Measurements from ENCODE around the gene NAV2. TPM values are rescaled to one million over a fixed set of nuclear protein-coding genes. Genes with fewer than 3 reads are reported as not detected.

NAV2 gene
- total RNA-seq, 1 experiment from 2014 or later = 23.3 TPM

DNA sequence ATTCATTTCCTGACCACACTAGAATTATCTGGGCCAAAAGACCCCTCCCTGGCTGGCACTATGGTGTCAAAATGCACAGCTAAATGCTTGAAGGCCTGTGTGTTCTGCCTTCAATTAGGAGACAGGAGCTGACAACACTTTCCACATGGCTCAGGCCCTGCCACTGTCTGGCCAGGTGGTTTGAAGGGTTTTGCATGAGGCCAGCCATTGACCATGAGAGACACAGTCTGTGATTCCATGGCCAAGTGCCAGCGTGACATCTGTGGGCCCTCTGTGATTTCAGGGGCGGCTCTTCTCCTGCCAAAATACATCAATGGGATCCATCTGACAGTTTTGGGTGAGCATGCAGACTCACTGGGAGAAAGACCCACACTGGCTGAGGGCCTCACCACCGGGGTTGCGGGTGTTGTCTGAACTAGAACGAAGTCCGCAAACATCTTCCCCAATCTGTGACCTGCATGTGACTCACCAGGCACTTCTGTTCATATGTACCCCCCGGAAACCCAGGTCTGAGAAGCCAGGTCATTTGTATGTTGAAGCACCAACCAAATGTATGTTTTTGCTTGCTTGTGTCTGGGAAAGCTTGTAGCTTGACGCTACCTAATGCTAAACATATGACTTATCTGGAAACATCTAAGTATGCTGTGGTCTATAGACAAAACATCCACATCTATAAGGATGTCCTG lies 20.7 kb upstream of the NAV2 start:
- Histone ChIP-seq H3K4me3 (no peak overlapping the region), H3K4me1 (replicated peaks; ENCODE audit: insufficient read depth) (no peaks in the 10 kb centered on the region), H3K27ac (no peak overlapping the region), H3F3A (ENCODE audit: insufficient read depth, low read depth) (no peaks in the 10 kb centered on the region), H4K20me1 (ENCODE audit: insufficient read depth) (no peaks in the 10 kb centered on the region), H3K4me2 (no peak overlapping the region), H3K9me2 (ENCODE audit: insufficient read depth) (no peaks in the 10 kb centered on the region), H3K27me3 (ENCODE audit: insufficient read depth, low read depth) (no peaks in the 10 kb centered on the region), H2AFZ (no peak overlapping the region), H3K9me3 (ENCODE audit: insufficient read depth, low read depth) (no peaks in the 10 kb centered on the region), H3K79me2 (ENCODE audit: low read depth) (no peaks in the 10 kb centered on the region), H3K36me3 (ENCODE audit: low read depth) (no peaks in the 10 kb centered on the region)
- CTCF ChIA-PET = no interaction called here
- POLR2A ChIA-PET (ENCODE audit: unreplicated experiment) = no interaction called here
- no peak for DNase-seq
- intact Hi-C loops (cut with micrococcal nuclease; ENCODE audit: unreplicated experiment) = no loop called here
- TF ChIP-seq EZH2 (IDR thresholded peaks at IDR 0.05; ENCODE audit: low read depth) (no peak), CTCF (conservative IDR thresholded peaks at IDR 0.05) (no peak)
- BruUV-seq (replicated peaks) = no TSS peak

DNA sequence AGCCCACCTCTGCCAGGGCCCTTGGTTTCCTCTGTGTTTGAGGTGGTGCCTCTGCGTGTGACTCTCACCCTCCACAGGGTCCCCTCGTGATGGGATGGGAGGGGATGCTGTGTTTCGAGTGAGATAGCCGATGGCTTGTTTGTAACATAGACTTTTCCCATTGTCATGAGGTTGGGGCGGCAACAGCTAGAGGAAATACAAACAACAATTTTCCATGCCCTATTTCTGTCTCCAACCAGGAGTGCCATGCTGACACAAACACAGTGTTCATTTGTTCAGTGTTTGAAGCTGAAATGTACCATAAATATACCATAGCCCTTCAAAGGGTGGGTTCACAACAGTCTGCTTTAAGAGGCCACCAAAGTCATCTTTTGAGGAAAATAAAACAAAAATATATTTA lies 19.5 kb upstream of the NAV2 start:
- TF ChIP-seq EZH2 (IDR thresholded peaks at IDR 0.05; ENCODE audit: low read depth) (no peak), CTCF (conservative IDR thresholded peaks at IDR 0.05) (no peak)
- no peaks in the 10 kb centered on the region for H3K79me2 ChIP-seq (ENCODE audit: low read depth)
- no peak for DNase-seq
- no peaks in the 10 kb centered on the region for H3K9me3 ChIP-seq (ENCODE audit: insufficient read depth, low read depth)
- H3K4me2 ChIP-seq = no peak overlapping the region
- intact Hi-C loops (cut with micrococcal nuclease; ENCODE audit: unreplicated experiment) = no loop called here
- H3K9me2 ChIP-seq (ENCODE audit: insufficient read depth) = no peaks in the 10 kb centered on the region
- CTCF ChIA-PET = no interaction called here
- no peaks in the 10 kb centered on the region for H3K27me3 ChIP-seq (ENCODE audit: insufficient read depth, low read depth)
- H3K4me3 ChIP-seq = no peak overlapping the region
- no TSS peak for BruUV-seq (replicated peaks)
- no peaks in the 10 kb centered on the region for H3F3A ChIP-seq (ENCODE audit: insufficient read depth, low read depth)
- H3K4me1 ChIP-seq (replicated peaks; ENCODE audit: insufficient read depth) = peaks cover 4% of the 10 kb centered on the region
- no peaks in the 10 kb centered on the region for H3K36me3 ChIP-seq (ENCODE audit: low read depth)
- H4K20me1 ChIP-seq (ENCODE audit: insufficient read depth) = no peaks in the 10 kb centered on the region
- no peak overlapping the region for H2AFZ ChIP-seq
- POLR2A ChIA-PET (ENCODE audit: unreplicated experiment) = no interaction called here
- no peak overlapping the region for H3K27ac ChIP-seq

GRCh38 chr11:19694796-19695345 lies 17.8 kb upstream of the NAV2 start:
- Histone ChIP-seq H3F3A (ENCODE audit: insufficient read depth, low read depth) (no peaks in the 10 kb centered on the region), H3K36me3 (ENCODE audit: low read depth) (no peaks in the 10 kb centered on the region), H3K27me3 (ENCODE audit: insufficient read depth, low read depth) (no peaks in the 10 kb centered on the region), H2AFZ (no peak overlapping the region), H3K9me2 (ENCODE audit: insufficient read depth) (no peaks in the 10 kb centered on the region), H3K9me3 (ENCODE audit: insufficient read depth, low read depth) (no peaks in the 10 kb centered on the region), H4K20me1 (ENCODE audit: insufficient read depth) (no peaks in the 10 kb centered on the region), H3K4me1 (replicated peaks; ENCODE audit: insufficient read depth) (peaks cover 13% of the 10 kb centered on the region), H3K79me2 (ENCODE audit: low read depth) (no peaks in the 10 kb centered on the region), H3K4me3 (no peak overlapping the region), H3K27ac (no peak overlapping the region), H3K4me2 (no peak overlapping the region)
- intact Hi-C loops (cut with micrococcal nuclease; ENCODE audit: unreplicated experiment) = no loop called here
- no TSS peak for BruUV-seq (replicated peaks)
- DNase-seq = no peak
- POLR2A ChIA-PET (ENCODE audit: unreplicated experiment) = no interaction called here
- TF ChIP-seq CTCF (conservative IDR thresholded peaks at IDR 0.05) = no peak
- no peak for TF ChIP-seq EZH2 (IDR thresholded peaks at IDR 0.05; ENCODE audit: low read depth)
- CTCF ChIA-PET = no interaction called here

Measured in PC-9 (cell line).